Activated CD4-positive, alpha-beta T cell treated with anti-CD3 and anti-CD28 coated beads, Interleukin-2, amount 50 U/mL, for 48 hours (primary cell): ENCODE measurements around the gene MAP4K2.
A peak's percentile ranks its signal among the peaks of the same experiment; 100 is the strongest.

Experiments used
- DNase-seq, 2 experiments: peaks; one replicate each; pipeline ENCODE4 v3.0.0-alpha.2; 2020

Gene MAP4K2

DNA sequence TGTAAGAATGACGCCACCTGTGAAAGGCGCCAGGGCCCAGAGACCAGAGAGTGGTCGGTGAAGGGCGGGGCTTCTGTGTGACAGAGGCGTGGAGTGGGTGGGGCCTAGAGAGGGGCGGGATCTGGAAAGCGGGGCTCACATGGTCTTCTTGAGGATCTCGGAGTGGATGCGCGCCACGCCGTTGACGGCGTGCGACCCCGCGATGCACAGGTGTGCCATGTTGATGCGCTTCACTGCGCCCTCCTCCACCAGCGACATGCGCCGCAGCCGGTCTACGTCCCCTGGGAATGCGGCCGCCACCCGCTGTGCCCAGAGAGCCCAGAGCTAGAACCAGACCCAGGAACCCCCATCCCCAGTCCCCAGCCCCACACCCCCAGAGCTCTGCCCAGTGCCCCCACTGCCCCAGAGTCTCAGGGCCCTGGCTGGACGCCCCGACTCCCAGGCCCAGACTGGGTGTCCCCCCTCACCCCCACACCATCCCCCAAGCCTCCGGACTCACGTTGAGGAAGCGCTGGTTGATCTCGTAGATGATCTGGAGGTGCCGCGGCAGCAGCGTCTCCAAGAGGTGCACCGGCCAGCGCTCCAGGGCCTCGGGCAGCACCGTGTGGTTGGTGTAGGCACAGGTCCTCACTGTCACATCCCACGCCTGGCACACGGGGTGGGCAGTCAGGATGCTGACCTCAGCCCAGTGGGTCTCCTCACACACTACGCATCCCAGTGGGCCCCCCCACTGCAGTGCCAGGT, 49.5 kb downstream of the MAP4K2 start:
- no peak for DNase-seq

- no peak for DNase-seq
Measured at GRCh38 chr11:64753019-64753379, 50.0 kb downstream of the MAP4K2 start.

DNA sequence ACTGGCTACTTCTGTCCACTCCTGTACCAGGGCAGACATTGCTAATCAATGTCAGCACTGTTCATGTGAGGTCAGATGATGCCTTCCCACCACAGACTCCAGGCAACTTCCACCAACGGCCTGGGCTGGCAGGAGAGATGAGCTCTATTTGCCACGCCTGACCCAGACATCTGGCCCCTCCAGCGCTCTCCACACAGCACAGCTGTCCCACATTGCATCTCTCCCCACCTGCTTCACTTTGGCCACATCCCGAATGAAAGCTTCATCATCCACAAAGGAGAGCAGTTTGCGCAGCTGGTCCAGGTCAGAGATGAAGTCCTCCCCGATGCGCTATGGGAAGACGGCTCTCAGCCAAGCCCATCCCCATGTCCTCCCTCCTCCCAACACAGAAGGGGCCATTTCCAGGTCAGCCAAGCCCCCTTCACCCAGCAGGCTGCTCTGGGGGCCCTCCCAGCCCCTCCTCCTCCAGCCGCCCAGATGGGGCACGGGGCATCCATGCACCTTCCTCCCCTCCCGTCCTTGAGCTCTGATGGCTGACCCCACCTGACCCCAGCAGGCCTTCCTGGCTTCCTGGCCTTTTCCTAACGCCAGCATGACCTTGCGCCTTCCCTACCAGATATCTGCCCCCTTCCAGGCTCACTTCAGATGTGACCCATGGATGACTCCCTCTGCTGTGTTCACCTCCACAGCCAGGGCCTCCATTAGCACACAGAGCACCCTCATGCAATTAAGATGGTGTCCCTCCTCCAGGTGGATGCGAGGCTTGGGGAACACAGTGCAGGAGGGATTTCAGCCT, 50.6 kb downstream of the MAP4K2 start:
- DNase-seq: no peak

DNA sequence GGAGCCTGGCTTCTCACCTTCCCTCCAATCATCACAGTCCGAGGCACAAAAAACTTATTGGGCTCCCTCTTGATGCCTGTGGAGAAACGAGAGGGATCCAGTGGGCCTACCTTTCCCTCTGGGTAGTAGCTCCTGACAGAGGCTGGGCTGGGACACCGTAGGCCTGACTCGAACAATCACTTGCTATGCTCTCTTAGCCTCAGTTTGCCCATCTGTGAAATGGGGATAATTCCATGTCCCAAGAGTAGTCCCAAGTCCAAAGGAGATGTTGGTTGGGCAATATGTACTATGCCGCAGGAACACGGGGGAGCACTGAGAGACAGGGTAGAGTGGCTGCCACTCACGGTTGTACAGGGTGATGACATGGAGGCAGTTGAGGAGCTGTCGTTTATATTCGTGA, 51.4 kb downstream of the MAP4K2 start:
- DNase-seq: no peak

DNA sequence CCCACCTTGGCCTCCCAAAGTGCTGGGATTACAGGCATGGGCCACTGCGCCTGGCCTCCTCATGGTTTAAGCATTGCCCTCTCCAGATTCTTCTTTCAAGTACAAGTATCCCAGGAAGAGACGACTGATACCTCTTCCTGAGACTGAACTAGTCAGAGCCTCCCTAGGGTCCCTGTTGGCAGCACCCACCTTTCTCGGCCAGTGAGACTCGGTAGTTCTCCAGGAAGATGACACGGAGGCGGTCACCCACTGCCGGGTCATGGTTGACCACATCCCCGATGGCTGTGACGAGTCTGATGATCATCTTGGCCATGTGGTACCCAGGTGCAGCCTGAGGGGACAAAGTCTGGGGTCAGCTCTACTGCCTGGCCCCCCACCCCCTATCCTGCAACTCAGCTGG, 51.9 kb downstream of the MAP4K2 start:
- DNase-seq: no peak

DNA sequence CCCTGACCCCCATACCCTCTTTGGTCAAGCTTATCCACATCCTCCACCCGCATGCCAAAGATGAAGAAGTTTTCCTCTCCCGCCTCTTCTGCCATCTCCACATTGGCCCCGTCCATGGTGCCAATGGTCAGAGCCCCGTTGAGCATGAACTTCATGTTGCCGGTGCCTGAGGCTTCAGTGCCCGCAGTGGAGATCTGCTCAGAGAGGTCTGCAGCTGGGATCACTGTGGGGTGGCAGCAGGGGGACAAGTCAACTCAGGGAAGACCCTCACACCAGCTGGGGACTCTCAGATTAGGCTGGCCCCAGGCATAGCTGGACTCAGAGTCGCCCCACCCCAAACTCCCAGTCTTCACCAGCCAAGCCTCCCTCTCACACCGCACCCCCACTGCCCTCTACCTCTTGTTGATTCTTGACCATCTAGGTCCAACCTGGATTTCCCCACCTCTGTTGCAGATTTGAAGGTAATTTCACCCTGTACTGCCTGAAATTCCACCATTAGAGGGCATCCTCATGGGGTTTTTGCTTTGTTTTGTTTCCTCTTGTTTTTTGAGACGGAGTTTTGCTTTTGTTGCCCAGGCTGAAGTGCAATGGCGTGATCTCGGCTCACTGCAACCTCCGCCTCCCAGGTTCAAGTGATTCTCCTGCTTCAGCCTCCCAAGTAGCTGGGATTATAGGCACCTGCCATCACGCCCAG, 52.5 kb downstream of the MAP4K2 start:
- no peak for DNase-seq

DNA sequence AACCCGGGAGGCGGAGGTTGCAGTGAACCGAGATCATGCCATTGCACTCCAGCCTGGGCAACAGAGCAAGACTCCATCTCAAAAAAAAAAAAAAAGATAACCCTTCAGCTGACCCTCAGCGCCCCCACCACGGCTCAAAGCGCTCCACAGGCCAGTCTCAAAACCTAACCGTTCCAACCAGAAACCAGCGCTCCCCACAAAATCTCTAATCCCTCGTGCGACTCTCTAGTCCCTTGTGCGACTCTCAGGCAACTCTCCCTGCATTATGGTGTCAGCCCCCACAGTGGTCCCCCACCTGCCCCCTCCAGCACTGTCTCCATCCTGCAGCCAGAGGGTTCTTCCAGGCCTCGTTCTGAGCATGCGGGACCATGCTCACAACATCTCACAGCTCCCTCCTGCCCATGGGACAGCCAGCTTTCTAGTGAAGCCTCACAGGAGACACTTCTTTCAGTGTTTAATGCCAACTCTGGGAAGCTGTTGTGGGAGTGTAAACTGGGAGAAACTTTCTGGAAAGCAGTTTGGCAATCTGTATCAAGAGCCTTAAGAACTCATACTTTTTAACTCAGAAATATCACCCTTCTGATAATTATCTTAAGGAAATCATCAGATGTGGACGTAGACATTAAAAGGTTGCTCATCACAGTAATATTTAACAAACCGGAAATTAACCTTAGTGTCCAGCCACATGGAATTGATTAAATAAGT, 54.9 kb downstream of the MAP4K2 start:
- no peak for DNase-seq

GRCh38 chr11:64746486-64746885, 56.5 kb downstream of the MAP4K2 start:
- no peak for DNase-seq

DNA sequence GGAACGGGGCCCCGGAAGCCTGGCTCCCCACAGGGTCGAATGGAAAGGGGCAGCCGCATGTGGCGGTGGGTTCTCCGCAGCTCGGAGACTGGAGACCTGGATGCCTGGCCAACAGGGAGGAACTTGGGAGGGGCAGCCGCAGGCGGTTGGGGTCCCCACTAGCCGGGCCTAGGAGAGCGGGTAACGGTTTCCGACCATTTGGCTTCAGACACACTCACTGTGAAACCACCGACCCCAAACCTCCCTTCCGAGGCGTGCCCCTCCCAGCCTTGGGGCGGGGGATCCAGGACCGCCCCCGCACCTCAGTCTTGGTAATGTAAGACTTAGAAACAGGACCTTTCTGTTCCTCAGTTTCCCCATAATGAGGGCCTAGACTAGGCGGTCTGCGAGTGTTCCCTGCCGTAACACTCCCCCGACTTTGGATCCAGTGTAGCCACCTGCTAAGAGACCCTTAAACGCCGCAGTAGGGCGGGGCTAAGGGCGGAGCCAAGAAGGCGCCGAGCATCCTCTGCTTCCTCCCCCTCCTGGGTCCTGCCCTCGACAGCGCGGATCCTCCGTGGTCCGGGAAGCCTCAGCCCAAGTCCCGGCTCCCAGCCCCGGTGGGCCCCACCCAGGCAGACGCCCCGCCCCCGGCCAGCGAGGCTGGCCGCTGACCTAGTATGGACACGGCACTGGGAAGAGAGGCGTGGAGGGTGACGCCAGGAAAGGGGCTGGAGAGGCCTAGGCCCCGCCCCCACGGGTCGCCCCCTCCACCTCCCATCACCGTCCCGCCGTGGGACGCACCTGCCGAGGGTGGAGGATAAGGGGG, 57.3 kb downstream of the MAP4K2 start:
- peak; percentile 57 to 67 for DNase-seq

DNA sequence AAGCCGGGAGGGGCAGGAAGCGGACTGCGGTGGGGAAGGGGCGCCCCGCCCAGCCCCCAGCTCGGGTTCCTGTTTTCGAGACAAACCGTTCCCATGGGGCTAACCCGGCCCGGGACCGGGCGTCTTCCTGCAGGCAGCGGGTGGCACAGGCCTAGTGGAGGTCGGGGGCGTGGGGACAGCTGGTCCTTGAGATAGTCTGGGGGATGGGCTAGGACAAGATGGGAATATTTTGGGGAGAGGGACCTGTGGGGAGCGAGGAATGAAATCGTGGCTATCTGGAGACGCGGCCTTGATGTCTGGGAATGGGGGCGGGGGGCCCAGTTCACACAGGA, 57.9 kb downstream of the MAP4K2 start:
- peak; percentile 49 to 62 for DNase-seq

- no peak for DNase-seq
Measured at GRCh38 chr11:64744544-64745188, 58.3 kb downstream of the MAP4K2 start.

GRCh38 chr11:64743591-64744543, 59.1 kb downstream of the MAP4K2 start, which contains the start of gene RASGRP2:
TSS of gene RASGRP2 (minus strand) at chr11:64744142. CDS start at chr11:64742866, 1,276 bp downstream.
- DNase-seq: peak; percentile 84 to 87

GRCh38 chr11:64742889-64743590, 60.0 kb downstream of the MAP4K2 start:
- peak; percentile 79 to 83 for DNase-seq

GRCh38 chr11:64742087-64742888, 60.7 kb downstream of the MAP4K2 start:
- DNase-seq: peak; percentile 40 to 55

DNA sequence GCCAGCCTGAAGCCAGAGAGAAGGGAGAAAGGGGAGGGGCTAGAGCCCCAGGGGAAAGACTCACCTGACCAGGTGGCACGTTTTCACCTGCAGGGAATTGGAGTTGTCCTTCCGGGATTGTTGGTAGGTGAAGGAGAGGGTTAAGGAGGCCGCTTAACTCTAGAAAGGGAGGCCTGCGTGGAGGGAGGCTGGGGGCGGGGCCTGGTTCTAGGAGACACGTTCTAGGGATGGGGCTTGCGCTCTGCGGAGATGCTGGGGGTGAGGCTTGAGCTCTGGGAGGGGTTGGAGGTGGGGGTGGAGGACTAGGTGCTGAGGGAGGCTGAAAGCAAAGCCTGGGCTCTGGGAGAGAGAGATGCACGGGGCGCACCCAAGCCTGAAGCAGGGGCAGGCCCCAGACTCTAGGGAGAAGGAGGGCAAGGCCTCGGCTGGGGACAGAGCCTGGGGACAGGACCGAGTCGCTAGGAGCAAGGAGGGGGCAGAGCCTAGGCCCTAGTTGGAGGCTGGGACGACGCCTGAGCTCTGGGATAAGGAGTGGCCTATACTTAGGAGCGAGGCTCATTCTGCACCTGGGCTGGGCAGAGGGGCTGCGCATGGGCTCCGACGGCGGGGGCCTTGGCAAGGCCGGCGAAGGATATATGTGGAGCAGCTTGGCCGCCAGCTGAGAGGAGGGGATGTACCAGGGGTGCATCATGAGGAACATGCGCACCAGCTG, 61.5 kb downstream of the MAP4K2 start:
- no peak for DNase-seq

GRCh38 chr11:64739871-64740270, 63.1 kb downstream of the MAP4K2 start:
- DNase-seq: no peak

- DNase-seq: no peak
Measured at GRCh38 chr11:64736654-64737053, 66.4 kb downstream of the MAP4K2 start.

GRCh38 chr11:64735725-64736259, 67.2 kb downstream of the MAP4K2 start:
- DNase-seq: no peak
